Measurements from ENCODE around the gene ZNF597. TPM values are rescaled to one million over a fixed set of nuclear protein-coding genes. Genes with fewer than 3 reads are reported as not detected.

Gene ZNF597
- polyA plus RNA-seq, 3 donors = 0.80 to 1.0 (median 0.98) TPM

DNA sequence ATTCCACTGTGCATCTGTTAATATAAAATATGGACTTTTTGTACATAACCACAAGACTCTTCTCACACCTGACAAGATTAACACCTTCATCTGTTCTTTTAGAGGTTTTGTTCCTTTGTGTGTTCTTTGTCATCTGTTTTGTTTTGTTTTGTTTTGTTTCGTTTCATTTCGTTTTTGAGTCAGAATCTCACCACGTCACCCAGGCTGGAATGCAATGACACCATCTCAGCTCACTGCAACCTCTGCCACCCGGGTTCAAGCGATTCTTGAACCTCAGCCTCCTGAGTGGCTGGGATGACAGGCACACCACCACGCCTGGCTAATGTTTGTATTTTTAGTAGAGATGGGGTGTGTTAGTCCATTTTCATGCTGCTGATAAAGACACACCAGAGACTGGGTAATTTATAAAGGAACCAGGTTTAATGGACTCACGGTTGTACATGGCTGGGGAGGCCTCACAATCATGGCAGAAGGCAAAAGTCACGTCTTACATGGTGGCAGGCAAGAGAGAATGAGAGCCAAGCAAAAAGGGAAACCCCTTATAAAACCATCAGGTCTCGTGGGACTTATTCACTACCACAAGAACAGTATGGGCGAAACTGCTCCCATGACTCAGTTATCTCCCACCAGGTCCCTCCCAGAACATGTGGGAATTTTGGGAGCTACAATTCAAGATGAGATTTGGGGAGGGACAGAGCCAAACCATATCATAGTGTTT is 29.7 kb upstream of the ZNF597 start:
- 100% methylated on average over 2 of the region's 10 CpGs for WGBS (ENCODE audit: insufficient coverage)
- Mint-ChIP-seq H3K27ac (peak overlapping the region in 3 of 7 donors; percentile 38 to 69 (median 47)), H3K4me1 (no peaks in the 10 kb centered on the region), H3K4me3 (no peak overlapping the region), H3K36me3 (peaks cover 22 to 57% of the 10 kb centered on the region in 2 donors), H3K27me3 (ENCODE audit: low read depth in 3 of 3) (no peaks in the 10 kb centered on the region), H3K9me3 (peaks cover 0 to 1% (median 0%) of the 10 kb centered on the region in 7 donors)
- Histone ChIP-seq H4K20me1 (ENCODE audit: insufficient read depth, low read length) (peaks cover 95% of the 10 kb centered on the region), H3K4me2 (replicated peaks; ENCODE audit: extremely low read depth, low read length, poor library complexity, severe bottlenecking) (no peak overlapping the region), H3K27ac (ENCODE audit: low read depth in 1 of 2, low read length in 2 of 2) (no peak overlapping the region), H3K36me3 (replicated peaks in 1 of 2; ENCODE audit: control insufficient read depth in 1 of 2, insufficient read depth in 2 of 2, low read length in 2 of 2) (peaks cover 14 to 46% of the 10 kb centered on the region in 2 donors), H3K4me1 (ENCODE audit: control insufficient read depth in 1 of 2, insufficient read depth in 2 of 2, low read length in 2 of 2) (no peaks in the 10 kb centered on the region), H3K4me3 (replicated peaks in 1 of 3; ENCODE audit: low read depth in 2 of 3, low read length in 3 of 3) (no peak overlapping the region), H3K9me3 (replicated peaks in 1 of 2; ENCODE audit: control insufficient read depth in 1 of 2, insufficient read depth in 1 of 2, low read length in 2 of 2) (no peaks in the 10 kb centered on the region), H3K9ac (ENCODE audit: insufficient read depth, low read length, poor library complexity, severe bottlenecking) (no peak overlapping the region), H2AFZ (ENCODE audit: insufficient read depth, low read depth, low read length, poor library complexity, severe bottlenecking) (no peak overlapping the region), H3K27me3 (ENCODE audit: control insufficient read depth in 2 of 2, insufficient read depth in 2 of 2, low read length in 2 of 2) (no peaks in the 10 kb centered on the region), H3K79me2 (ENCODE audit: insufficient read depth, low read length) (peaks cover 90% of the 10 kb centered on the region)
- TF ChIP-seq, protein P1, sequence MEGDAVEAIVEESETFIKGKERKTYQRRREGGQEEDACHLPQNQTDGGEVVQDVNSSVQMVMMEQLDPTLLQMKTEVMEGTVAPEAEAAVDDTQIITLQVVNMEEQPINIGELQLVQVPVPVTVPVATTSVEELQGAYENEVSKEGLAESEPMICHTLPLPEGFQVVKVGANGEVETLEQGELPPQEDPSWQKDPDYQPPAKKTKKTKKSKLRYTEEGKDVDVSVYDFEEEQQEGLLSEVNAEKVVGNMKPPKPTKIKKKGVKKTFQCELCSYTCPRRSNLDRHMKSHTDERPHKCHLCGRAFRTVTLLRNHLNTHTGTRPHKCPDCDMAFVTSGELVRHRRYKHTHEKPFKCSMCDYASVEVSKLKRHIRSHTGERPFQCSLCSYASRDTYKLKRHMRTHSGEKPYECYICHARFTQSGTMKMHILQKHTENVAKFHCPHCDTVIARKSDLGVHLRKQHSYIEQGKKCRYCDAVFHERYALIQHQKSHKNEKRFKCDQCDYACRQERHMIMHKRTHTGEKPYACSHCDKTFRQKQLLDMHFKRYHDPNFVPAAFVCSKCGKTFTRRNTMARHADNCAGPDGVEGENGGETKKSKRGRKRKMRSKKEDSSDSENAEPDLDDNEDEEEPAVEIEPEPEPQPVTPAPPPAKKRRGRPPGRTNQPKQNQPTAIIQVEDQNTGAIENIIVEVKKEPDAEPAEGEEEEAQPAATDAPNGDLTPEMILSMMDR (IDR thresholded peaks at IDR 0.05) = no peak
- no peak for DNase-seq
- intact Hi-C loops (cut with micrococcal nuclease) = no loop called here

- Histone ChIP-seq H4K20me1 (ENCODE audit: insufficient read depth, low read length) (peaks cover 99% of the 10 kb centered on the region), H3K9me3 (replicated peaks in 1 of 2; ENCODE audit: control insufficient read depth in 1 of 2, insufficient read depth in 1 of 2, low read length in 2 of 2) (no peaks in the 10 kb centered on the region), H3K4me2 (replicated peaks; ENCODE audit: extremely low read depth, low read length, poor library complexity, severe bottlenecking) (no peak overlapping the region), H3K79me2 (ENCODE audit: insufficient read depth, low read length) (peaks cover 99% of the 10 kb centered on the region), H3K27me3 (ENCODE audit: control insufficient read depth in 2 of 2, insufficient read depth in 2 of 2, low read length in 2 of 2) (no peaks in the 10 kb centered on the region), H3K27ac (ENCODE audit: low read depth in 1 of 2, low read length in 2 of 2) (no peak overlapping the region), H3K4me3 (replicated peaks in 1 of 3; ENCODE audit: low read depth in 2 of 3, low read length in 3 of 3) (no peak overlapping the region), H3K9ac (ENCODE audit: insufficient read depth, low read length, poor library complexity, severe bottlenecking) (no peak overlapping the region), H3K4me1 (ENCODE audit: control insufficient read depth in 1 of 2, insufficient read depth in 2 of 2, low read length in 2 of 2) (no peaks in the 10 kb centered on the region), H2AFZ (ENCODE audit: insufficient read depth, low read depth, low read length, poor library complexity, severe bottlenecking) (no peak overlapping the region), H3K36me3 (replicated peaks in 1 of 2; ENCODE audit: control insufficient read depth in 1 of 2, insufficient read depth in 2 of 2, low read length in 2 of 2) (peaks cover 18 to 53% of the 10 kb centered on the region in 2 donors)
- 96% methylated on average over 16 of the region's 20 CpGs for WGBS (ENCODE audit: insufficient coverage)
- peaks cover 25 to 59% of the 10 kb centered on the region in 2 donors for H3K36me3 Mint-ChIP-seq
- H3K27ac Mint-ChIP-seq = peak overlapping the region in 1 of 7 donors; percentile 23
- no peak for DNase-seq
- intact Hi-C loops (cut with micrococcal nuclease) = no loop called here
- peaks cover 0 to 1% (median 0%) of the 10 kb centered on the region in 7 donors for H3K9me3 Mint-ChIP-seq
- H3K27me3 Mint-ChIP-seq (ENCODE audit: low read depth in 3 of 3) = no peaks in the 10 kb centered on the region
- no peak overlapping the region for H3K4me3 Mint-ChIP-seq
- H3K4me1 Mint-ChIP-seq = peaks cover 8% of the 10 kb centered on the region
- TF ChIP-seq, protein P1 (IDR thresholded peaks at IDR 0.05) = no peak
Observed at GRCh38 chr16:3471518-3472176, 28.3 kb upstream of the ZNF597 start.
